ENCODE results near the gene ANKIB1.

Gene ANKIB1

GRCh38 chr7:92296880-92297445 lies 51.2 kb downstream of the ANKIB1 start (continued):
- peak; percentile 32; the same call in 1 of the 2 replicates for TF ChIP-seq ZIC2 (tag by site-specific recombination; IDR thresholded peaks at IDR 0.05)
- TF ChIP-seq GLI2 (tag by site-specific recombination; IDR thresholded peaks at IDR 0.05; ENCODE audit: borderline replicate concordance, low read depth), result no peak

- CTCF ChIA-PET, result no interaction called here
- TF ChIP-seq ZNF133 (tag by site-specific recombination; IDR thresholded peaks at IDR 0.05) (no peak), ZNF169 (tag by site-specific recombination; IDR thresholded peaks at IDR 0.05) (no peak), ZNF362 (tag by site-specific recombination; IDR thresholded peaks at IDR 0.05) (no peak), ZNF274 (IDR thresholded peaks at IDR 0.05; ENCODE audit: low read length) (no peak), ZNF274 (tag by site-specific recombination; IDR thresholded peaks at IDR 0.05; ENCODE audit: borderline replicate concordance) (no peak), ZNF837 (tag by site-specific recombination; IDR thresholded peaks at IDR 0.05) (no peak), ZNF16 (tag by site-specific recombination; IDR thresholded peaks at IDR 0.05; ENCODE audit: low read depth) (no peak), ZNF214 (tag by site-specific recombination; IDR thresholded peaks at IDR 0.05; ENCODE audit: borderline replicate concordance) (no peak), ZNF639 (tag by site-specific recombination; IDR thresholded peaks at IDR 0.05) (no peak), ZNF629 (tag by site-specific recombination; IDR thresholded peaks at IDR 0.05) (no peak), ZFP69B (tag by site-specific recombination; IDR thresholded peaks at IDR 0.05) (no peak), TCF7L2 (IDR thresholded peaks at IDR 0.05; ENCODE audit: borderline replicate concordance, low read depth, low read length) (no peak), ZNF266 (tag by site-specific recombination; IDR thresholded peaks at IDR 0.05; ENCODE audit: low read depth) (no peak)
- H3K27ac ChIP-seq (ENCODE audit: extremely low read depth, low read depth, low read length), result no peak overlapping the region
- peaks cover 4 to 7% of the 10 kb centered on the region in 2 experiments for H3K36me3 ChIP-seq (ENCODE audit: control insufficient read depth in 2 of 2, insufficient read depth in 1 of 2, low read length in 2 of 2)
- no peak overlapping the region for H3K4me3 ChIP-seq (ENCODE audit: low read depth, low read length)
- H3K4me1 ChIP-seq (ENCODE audit: control insufficient read depth, insufficient read depth, low read length), result peaks cover 14% of the 10 kb centered on the region; the same call in 1 of the 2 replicates
- no peaks in the 10 kb centered on the region for H3K9me3 ChIP-seq (ENCODE audit: control insufficient read depth, insufficient read depth, low read depth, low read length)
- POLR2A ChIA-PET, result no interaction called here
Measured at GRCh38 chr7:92297736-92298135, 52.0 kb downstream of the ANKIB1 start.

- POLR2A ChIA-PET, result no interaction called here
Measured at GRCh38 chr7:92303761-92304160, 58.0 kb downstream of the ANKIB1 start.

More at GRCh38 chr7:92303761-92304160, 58.0 kb downstream of the ANKIB1 start:
- Histone ChIP-seq H3K9me3 (ENCODE audit: control insufficient read depth, insufficient read depth, low read depth, low read length) (no peaks in the 10 kb centered on the region), H3K27ac (ENCODE audit: extremely low read depth, low read depth, low read length) (no peak overlapping the region), H3K4me1 (ENCODE audit: control insufficient read depth, insufficient read depth, low read length) (no peaks in the 10 kb centered on the region), H3K4me3 (ENCODE audit: low read depth, low read length) (no peak overlapping the region), H3K36me3 (ENCODE audit: control insufficient read depth in 2 of 2, insufficient read depth in 1 of 2, low read length in 2 of 2) (peaks cover 2 to 7% of the 10 kb centered on the region in 2 experiments; a peak in 2 of 3 replicates)
- CTCF ChIA-PET, result no interaction called here
- TF ChIP-seq ZNF596 (tag by site-specific recombination; IDR thresholded peaks at IDR 0.05), result no peak
- no peak for TF ChIP-seq ZSCAN16 (tag by site-specific recombination; IDR thresholded peaks at IDR 0.05)
- TF ChIP-seq ZNF776 (tag by site-specific recombination; IDR thresholded peaks at IDR 0.05; ENCODE audit: borderline replicate concordance), result no peak
- no peak for TF ChIP-seq ZNF366 (tag by site-specific recombination; conservative IDR thresholded peaks at IDR 0.05)
- no peak for TF ChIP-seq ZNF707 (tag by site-specific recombination; IDR thresholded peaks at IDR 0.05)
- TF ChIP-seq ZBTB11 (tag by site-specific recombination; conservative IDR thresholded peaks at IDR 0.05; ENCODE audit: low read depth), result no peak
- no peak for TF ChIP-seq ZNF221 (tag by site-specific recombination; IDR thresholded peaks at IDR 0.05; ENCODE audit: borderline replicate concordance)
- no peak for TF ChIP-seq ZNF510 (tag by site-specific recombination; IDR thresholded peaks at IDR 0.05; ENCODE audit: insufficient replicate concordance)
- no peak for TF ChIP-seq ZNF555 (tag by site-specific recombination; conservative IDR thresholded peaks at IDR 0.05)

Measured in HEK293 (cell line).